ENCODE results near the gene CABYR.

DNA sequence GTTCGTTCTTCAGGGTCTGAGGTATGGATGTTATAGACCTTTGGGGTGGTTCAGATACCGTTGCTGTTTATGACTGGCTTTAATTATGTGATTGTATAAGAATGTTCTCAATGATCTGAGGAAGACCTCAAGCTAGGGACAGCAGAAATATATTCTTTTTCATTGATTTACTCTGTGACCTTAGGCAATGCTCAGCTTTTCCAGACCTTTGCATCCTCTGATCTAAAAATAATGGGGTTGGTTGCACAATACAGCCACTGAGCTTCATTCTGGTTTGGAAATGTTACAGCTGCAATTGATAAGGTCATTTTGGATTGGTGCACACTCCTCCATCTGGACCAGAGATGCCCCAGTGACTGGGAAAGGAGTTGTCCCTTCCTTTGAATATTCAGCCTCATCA lies 17.2 kb upstream of the CABYR start:
- TF ChIP-seq, protein P1, sequence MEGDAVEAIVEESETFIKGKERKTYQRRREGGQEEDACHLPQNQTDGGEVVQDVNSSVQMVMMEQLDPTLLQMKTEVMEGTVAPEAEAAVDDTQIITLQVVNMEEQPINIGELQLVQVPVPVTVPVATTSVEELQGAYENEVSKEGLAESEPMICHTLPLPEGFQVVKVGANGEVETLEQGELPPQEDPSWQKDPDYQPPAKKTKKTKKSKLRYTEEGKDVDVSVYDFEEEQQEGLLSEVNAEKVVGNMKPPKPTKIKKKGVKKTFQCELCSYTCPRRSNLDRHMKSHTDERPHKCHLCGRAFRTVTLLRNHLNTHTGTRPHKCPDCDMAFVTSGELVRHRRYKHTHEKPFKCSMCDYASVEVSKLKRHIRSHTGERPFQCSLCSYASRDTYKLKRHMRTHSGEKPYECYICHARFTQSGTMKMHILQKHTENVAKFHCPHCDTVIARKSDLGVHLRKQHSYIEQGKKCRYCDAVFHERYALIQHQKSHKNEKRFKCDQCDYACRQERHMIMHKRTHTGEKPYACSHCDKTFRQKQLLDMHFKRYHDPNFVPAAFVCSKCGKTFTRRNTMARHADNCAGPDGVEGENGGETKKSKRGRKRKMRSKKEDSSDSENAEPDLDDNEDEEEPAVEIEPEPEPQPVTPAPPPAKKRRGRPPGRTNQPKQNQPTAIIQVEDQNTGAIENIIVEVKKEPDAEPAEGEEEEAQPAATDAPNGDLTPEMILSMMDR (IDR thresholded peaks at IDR 0.05; ENCODE audit: low read depth, low read length), result no peak
- TF ChIP-seq, protein P2, sequence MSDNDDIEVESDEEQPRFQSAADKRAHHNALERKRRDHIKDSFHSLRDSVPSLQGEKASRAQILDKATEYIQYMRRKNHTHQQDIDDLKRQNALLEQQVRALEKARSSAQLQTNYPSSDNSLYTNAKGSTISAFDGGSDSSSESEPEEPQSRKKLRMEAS (IDR thresholded peaks at IDR 0.05; ENCODE audit: low read depth, low read length), result no peak
- no peak for TF ChIP-seq POLR2A (IDR thresholded peaks at IDR 0.05; ENCODE audit: extremely low read depth, insufficient read length)
